ENCODE results near the gene AKR1C4.
A peak's percentile ranks its signal among the peaks of the same experiment; 100 is the strongest.
"Not testable (repeated sequence)": the region's sequence is repeated elsewhere in the genome, so short reads cannot be mapped to it uniquely, and the experiment has no call there.

AKR1C4 gene

DNA sequence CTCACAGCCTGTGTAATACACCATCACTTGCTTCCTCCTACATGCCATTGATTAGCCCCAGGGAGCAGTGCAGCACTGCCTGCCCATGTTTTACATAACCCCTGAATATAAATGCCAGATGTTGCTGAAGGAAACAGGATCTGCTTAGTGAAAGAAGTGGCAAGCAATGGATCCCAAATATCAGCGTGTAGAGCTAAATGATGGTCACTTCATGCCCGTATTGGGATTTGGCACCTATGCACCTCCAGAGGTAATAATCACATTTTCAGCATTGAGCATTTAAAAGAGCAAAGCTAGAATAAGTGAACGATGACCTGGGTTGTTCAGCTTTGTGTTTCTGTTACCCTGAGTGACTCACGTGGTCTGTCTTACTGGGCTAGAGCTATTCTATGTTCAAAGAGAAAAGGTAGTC lies at the start of gene AKR1C4:
TSS of gene AKR1C4 (plus strand) at position 136 of the 412 bp plus-strand sequence. CDS start at position 167, 31 bp downstream.
- peak; percentile 40 for DNase-seq

DNA sequence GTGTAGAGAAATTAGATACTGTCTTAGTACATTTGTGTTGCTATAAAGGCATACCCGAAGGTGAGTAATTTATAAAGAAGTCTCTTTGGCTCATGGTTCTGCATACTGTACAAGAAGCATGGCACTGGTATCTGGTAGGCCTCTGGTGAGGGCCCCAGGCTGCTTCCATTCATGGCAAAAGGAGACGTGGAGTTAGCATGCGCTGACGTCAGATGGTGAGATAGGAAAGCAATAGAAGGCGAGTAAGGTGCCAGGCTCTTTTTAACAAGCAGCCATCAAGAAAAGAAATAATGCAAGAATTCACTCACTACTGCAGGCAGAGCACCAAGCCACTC lies 49.8 kb upstream of the AKR1C4 start:
- no peak for DNase-seq

DNA sequence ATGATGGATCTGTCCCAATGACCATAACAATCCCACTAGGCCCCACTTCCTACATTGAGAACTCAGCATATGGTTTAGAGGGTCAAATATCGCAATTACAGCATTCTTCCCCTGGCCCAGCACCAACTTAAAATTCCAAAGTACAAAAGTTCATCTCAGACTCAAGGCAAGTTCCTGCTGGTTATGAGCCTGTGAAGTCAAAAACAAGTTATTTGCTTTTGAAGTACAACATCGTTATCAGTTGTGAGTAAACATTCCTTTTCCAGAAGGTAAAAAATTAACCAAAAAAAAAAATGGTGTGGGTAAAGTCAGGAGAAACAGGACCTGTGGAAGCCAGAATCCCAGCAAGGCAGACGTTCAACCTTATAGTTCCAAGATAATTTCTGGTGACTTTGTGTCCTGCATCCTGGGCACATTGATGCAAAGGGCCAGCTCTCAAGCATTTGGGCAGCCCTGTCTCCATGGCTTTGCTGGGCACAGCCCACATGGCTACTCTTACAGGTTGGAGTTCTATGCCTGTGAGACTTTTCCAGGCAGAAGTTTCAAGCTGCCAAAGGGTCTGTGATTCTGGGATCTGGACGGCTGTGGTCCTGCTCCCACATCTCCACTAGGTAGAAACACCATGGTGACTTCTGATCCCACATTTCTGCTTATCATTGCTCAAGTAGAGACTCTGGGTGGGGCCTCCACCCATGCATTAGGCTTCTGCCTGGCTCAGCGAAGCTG lies 49.2 kb upstream of the AKR1C4 start:
- no peak for DNase-seq

DNA sequence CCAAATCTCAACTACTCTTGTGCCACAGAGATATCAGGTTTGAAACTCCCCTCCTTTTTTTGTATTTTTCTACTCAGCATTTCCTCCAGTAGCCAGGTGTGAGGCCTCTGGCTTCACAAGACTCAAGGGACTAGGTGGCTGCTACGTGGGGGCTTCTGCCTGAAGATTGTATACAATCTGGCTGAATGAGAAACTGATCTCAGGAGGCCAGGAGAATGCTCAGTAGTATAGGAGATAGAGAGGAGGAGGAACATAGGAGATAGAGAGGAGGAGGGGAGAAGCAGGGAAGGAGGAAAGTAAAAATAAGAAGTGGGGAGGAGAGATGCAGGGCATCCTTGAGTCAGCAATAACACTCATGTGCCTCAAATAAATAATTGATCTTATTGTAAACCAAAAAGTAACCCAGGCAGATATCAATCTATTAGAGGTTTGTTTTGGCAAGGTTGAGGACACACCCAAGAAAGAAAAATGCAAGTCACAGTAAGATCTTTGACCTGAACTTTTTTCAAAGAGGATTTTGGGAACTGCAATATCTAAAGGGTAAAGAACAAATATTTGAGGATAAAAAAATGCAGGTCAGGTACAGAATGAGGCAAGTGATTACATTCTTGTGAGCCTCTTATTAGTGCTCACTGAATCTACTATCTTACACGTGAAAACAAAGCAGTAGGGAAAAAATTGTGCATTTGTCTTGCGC lies 48.5 kb upstream of the AKR1C4 start:
- DNase-seq, result no peak

DNA sequence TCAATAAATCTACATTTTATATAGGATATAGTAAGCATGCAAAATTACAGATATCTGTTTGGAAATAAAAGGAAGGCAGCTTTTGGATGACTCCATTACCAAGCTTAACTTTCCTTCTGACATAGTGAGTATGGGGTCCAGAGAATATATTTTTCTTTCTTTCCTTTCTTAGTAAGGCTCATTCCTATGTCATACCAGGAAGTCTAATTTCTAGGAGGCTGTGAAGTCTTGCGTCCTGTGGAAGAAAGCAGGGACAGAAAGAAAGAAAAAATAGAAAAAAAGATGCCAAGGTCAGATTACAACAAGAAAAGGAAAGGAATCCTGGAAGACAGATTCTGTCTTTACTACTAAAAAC lies 48.0 kb upstream of the AKR1C4 start:
- no peak for DNase-seq

DNA sequence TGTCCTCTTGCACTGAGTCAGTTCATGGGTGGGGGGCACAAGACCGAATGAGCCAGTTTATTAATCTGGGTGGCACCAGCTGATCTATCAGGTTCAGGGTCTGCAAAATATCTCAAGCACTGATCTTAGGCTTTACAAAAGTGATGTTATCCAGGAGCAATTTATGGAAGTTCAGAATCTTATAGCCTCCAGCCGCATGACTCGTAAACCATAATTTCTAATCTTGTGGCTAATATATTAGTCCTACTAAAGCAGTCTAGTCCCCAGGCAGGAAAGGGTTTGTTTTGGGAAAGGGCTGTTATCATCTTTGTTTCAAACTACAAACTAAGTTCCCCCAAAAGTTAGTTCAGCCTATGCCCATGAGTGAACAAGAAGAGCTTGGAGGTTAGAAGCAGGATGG lies 45.6 kb upstream of the AKR1C4 start:
- DNase-seq, result no peak

DNA sequence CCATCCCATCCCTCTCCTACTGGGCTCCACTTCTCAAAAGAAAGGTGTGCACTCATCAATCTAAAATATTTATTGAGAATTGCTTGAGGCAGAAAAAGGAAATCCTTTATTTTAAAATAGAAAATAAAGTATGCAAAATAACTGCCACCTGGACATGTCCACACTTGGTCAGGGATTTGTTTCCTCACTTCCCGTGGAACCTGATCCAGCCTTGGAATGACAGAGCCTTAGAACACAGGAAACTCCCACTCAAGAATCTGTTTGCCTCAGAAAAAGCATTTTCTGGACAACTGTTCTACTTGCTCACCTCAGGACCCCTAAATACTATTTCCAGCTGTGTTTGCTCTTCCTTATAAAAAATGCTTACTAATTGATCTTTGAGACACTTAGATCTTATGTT lies 40.7 kb upstream of the AKR1C4 start:
- no peak for DNase-seq

DNA sequence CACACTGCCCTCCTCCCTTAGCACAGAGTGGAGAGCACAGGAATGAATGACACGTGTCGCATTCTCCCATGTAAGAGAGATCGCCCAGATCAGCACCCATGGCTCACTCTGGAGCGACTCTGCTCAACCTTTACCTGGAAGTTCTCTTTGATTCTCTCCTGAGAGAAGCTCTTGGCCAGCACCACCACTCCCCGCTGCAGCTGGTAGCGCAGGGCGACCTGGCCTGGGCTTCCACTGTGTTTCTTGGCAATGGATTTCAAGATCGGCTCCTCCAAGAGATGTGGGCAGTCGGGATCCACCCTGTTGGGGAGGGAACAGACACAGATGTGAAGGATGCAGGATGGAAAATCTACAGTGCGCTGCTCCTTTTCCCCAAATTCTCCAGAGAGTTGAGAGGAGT lies 39.1 kb upstream of the AKR1C4 start:
- no peak for DNase-seq

DNA sequence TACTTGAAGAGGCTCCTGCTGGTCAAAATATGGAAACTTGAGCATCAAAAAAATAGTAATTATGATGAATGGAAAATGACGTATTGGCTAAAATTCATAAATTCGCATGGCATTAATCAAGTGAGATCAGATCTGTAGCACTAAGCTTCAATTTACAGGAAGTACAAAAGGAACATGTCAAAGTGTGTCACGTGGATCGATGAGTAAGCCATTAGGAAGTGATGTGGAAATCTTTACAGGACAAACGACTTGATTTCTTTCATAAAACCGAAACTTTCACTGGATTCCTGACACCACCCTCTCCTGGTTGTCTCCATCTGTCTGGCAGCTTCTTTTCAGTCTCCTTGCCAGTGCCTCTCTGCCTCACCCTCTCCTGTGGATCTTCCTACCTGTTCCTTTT lies 37.5 kb upstream of the AKR1C4 start:
- no peak for DNase-seq

DNA sequence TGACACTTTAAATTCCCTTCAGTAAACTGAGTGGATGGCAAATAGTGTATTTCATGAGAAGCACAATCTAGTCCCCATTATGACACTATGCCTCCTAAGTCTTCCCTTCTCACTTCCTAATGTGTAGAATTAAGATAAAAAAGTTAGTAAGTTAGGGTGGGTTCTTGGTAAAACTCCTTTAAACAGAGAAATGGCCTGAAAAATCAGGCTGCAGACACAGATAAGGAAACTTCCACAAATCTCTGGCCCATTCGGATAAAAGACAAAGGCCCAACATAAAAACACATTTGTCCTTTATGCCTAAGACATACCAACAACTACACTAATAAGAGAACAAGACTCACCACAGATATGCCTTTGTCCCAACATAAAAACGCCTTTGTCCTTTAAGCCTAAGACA lies 33.1 kb upstream of the AKR1C4 start:
- DNase-seq, result no peak

DNA sequence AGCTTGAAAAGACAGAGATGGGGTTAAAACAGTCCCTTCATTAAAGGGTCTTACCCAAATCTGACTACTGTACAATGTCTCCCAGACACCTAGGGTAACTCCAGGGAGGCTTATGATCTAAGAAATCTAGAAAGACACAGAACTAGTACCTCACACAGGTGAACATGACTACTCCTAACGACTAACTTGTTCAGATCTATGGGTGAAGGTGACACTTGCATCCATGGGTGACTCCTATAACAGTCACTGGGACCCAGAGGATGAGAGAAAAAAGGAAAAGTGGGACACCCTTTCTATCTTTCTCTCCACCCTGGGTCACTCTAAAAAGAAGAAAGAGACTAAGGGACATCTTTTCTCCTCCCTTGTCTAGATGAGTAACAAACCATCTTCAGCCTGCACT lies 30.9 kb upstream of the AKR1C4 start:
- no peak for DNase-seq

DNA sequence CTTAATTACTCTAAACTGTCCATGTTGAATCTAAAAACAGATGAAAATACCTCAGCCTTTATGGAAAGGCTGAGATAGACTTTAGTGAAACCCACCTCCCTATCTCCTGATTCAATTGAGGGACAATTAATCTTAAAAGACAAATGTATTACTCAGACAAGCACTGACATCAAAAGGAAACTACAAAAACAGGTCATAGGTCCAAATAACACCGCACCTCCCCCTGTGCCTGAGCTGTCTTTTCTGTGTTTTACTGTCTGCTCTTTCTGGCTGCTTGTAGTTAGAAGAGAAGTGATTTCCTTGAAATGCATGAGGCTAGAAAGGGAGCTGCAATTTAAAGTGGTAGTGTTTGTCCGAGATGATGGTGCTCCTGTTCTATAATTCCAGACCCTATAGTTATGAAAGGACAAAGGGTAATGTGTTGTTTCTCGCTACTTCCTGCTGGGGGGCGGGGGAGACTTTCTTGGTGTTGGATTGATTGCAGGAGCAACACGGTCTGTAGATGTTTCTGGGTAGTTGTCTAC lies 27.7 kb upstream of the AKR1C4 start:
- no peak for DNase-seq

DNA sequence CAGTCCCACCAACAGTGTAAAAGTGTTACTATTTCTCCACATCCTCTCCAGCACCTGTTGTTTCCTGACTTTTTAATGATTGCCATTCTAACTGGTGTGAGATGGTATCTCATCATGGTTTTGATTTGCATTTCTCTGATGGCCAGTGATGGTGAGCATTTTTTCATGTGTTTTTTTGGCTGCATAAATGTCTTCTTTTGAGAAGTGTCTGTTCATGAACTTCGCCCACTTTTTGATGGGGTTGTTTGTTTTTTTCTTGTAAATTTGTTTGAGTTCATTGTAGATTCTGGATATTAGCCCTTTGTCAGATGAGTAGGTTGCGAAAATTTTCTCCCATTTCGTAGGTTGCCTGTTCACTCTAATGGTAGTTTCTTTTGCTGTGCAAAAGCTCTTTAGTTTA lies 21.1 kb upstream of the AKR1C4 start:
- DNase-seq, result not testable (repeated sequence)

DNA sequence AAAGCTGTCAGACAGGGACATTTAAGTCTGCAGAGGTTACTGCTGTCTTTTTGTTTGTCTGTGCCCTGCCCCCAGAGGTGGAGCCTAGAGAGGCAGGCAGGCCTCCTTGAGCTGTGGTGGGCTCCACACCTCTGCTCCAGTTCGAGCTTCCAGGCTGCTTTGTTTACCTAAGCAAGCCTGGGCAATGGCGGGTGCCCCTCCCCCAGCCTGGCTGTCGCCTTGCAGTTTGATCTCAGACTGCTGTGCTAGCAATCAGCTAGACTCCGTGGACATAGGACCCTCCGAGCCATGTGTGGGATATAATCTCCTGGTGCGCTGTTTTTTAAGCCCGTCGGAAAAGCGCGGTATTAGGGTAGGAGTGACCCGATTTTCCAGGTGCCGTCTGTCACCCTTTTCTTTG lies 16.1 kb upstream of the AKR1C4 start:
- DNase-seq, result not testable (repeated sequence)

DNA sequence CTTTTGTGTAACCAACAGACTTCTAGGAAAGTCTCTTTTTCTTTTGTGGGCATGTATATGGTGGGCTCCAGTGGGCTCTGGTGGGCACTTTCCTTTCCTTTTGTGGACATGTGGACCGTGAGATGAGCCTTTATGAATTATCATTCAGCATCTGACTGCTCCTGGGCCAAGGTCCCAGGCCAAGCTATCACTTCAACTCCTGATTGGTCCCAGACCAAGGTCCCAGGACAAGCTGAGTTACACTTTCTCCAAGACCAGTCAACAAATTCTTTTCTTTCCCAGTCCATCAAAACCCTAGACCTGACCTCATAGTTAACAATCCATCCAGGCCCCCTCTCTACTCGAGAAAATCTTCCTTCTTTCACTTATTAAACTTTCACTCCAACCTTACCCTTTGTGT lies 12.7 kb upstream of the AKR1C4 start:
- DNase-seq, result no peak

DNA sequence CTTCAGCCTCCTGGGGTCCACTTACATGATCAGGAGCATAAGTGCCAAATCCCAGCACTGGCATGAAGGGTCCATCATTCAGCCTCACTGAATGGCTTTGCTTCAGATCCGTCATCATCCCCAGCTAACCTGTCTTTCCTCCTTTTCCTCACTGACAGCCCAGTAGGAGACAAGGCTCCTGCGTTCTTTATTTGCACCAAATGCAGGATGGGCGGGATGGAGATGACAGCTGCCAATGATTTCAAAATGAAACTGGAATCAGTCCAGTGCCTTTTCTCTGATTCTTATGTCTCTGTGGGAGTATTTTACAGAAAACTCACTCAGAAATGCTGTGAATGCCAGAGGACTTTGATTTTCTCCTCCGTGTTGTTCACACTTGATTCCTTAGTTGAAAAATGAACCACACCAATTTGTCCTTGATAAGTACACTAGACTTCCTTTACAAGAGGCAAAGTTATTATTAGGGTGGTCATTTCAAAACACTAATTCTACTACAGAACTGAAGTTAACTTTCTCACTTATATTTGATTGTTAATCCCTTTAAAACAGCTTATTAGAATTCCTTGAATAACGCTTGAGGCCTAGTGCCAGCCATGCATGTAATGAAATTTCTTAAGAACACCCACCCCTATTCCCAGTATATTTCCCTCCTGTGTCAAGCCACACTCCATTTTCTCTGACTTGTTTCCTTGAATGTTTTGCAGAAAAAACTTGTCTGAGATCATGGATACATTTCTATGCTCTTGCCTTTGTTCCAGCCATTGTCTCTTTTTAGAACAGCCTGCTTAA lies 11.5 kb upstream of the AKR1C4 start, which contains the start of gene AKR1C8:
TSS of gene AKR1C8 (minus strand) at position 164 of the 789 bp plus-strand sequence. CDS start at position 118, 46 bp downstream.
- DNase-seq, result no peak

DNA sequence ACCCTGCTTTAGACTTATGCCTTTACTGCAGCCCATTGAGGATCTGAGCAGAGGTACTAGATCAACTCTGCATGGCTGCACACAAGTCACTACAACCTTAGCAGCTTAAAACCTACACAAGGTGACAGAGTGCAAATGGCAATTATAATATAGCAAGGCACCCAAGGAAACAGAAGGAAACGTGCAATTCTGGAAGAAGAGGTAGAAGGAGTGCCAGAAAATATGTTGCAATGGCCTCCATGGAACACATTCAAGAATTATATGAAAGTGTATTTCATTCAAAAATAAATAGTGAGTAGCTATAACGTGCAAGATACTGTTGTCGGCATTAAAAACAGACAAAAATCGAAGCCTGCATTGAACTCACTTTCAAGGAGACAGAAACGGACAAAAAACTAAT lies 8.8 kb upstream of the AKR1C4 start:
- no peak for DNase-seq

DNA sequence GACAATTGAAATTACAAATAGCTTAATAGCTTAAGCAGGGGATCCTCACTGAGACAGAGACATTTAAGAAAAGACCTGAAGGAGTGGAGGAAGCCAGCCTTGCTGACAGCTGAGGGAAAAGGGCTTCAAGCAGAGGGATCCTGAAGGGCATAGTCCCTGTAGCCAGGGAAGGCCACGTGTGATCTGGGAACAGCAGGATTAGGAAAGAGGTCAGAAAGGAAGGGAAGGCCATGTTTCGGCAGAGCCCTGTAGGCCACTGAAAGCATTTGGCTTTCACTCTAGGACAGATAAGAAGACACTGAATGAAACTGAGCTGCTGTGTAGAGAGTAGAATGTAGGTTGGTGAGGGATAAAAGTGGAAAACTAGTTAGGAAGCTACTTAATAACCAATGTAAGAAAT lies 8.3 kb upstream of the AKR1C4 start:
- DNase-seq, result no peak

DNA sequence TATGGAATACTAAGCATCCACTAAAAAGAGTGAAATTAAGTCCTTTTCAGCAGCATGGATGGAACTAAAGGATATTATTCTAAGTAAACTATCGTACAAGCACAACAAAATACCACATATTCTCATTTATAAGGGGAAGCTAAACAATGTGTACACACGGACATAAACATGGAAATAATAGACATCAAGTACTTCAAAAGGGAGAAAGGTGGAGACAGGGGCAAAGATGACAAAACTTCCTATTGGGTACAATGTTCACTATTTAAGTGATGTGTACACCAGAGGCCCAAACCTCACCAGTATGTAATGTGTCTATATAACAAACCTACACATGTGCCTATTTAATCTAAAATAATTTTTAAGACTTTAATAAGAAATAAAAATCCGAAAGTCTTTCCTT lies 2.2 kb upstream of the AKR1C4 start:
- DNase-seq, result no peak

DNA sequence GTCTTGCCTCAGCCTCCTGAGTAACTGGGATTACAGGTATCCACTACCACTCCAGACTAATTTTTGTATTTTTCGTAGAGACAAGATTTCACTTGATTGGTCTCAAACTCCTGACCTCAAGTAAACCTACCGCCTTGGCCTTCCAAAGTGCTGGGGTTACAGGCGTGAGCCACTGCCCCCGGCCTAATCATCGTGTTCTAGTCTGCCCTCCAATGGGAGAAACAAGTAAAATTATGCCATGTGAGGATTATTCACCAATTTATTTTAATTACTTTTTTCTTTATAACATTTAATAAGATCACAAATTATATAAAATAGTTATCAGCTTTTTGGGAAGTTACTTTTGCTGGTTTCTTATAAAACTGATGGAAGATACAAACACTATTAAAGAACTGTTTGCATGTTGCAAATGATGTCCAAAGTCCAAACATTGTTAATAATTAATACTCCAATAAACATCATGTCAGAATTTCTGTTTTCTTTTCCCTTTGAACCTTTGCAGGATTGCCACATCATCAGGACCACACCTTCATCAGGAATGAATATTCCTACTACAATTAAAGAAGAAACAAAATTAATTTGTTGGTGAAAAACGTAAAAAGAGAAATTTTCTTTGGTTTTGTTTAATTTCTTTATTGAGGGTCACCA lies 786 bp upstream of the AKR1C4 start:
- no peak for DNase-seq

DNA sequence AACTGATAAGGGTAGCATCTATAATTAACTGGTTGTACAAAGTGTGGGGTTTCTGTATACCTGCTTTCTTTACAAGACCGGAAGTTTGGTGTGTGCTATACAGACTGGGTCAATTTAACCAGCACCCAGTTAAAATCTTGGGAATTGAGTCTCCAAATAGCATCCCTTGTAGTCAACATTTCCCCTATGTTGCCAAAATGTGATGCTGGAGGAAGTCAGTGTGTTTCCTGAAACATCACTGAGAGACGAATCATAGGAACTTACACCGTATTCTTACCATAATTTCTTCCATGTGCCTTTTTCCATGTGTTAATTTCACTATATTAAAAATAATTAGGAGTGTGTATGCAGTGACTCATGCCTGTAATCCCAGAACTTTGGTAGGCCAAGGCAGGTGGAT lies 1.7 kb downstream of the AKR1C4 start:
- DNase-seq, result no peak

DNA sequence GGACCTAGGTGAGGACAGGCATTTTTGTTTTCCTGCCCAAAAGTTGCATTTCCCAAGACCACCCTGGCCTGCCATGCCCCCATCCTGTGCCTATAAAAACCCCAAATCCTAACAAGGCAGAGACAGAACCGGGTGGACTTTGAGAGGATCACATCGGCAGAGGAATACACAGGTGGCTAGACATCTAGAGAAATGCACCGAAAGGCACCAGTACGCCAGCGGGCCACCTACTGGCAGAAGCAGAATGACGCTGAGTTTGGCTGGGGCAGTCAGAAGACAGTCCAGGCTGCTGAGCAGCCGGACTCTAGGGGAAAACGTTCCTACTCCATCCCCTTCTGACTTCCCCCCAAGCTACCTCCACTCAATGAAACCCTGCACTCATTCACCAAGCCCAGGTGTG lies 2.8 kb downstream of the AKR1C4 start:
- DNase-seq, result peak; percentile 81

DNA sequence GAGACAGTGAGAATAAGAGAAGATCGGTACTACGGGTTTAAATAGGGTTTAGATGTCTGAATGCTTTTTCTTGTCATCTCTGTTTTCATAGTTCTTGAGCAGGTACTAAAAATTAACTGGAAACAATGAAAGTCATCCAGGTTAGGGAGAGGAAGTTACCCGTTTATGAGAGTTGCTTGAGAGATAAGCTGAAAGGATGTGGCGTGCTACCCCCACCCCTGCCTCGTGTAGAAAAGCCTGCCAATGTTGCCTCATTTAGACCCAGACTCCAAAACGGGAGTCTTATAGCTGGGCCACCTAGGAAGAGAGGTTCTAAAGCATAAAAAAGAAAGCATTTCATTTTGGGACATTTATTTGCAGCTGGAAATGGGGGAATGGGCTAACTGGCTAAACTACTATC lies 10.2 kb downstream of the AKR1C4 start:
- DNase-seq, result no peak

All from NCI-H146 (cell line).